Measurements from ENCODE around the gene RPL26. TPM values are rescaled to one million over a fixed set of nuclear protein-coding genes. Genes with fewer than 3 reads are reported as not detected.

Gene RPL26
- total and polyA plus RNA-seq, 4 experiments from 2014 or later: 1,274 to 2,878 (median 2,246) TPM

- Histone ChIP-seq H3K4me1 (ENCODE audit: insufficient read depth, low read length) (peaks cover 19% of the 10 kb centered on the region), H3K9me3 (ENCODE audit: control insufficient read depth in 1 of 2, low read length in 2 of 2) (no peaks in the 10 kb centered on the region), H3K4me3 (ENCODE audit: low read length in 2 of 2) (no peak overlapping the region), H3K27ac (ENCODE audit: low read depth, low read length) (no peak overlapping the region), H3K27me3 (ENCODE audit: insufficient read depth, low read length) (no peaks in the 10 kb centered on the region), H3K36me3 (ENCODE audit: insufficient read depth, low read length) (no peaks in the 10 kb centered on the region)
- no peak overlapping the region for H3K4me3 Mint-ChIP-seq
- no peaks in the 10 kb centered on the region for H3K9me3 Mint-ChIP-seq
- H3K27me3 Mint-ChIP-seq: peaks cover 3 to 4% of the 10 kb centered on the region in 2 donors
- H3K36me3 Mint-ChIP-seq: no peaks in the 10 kb centered on the region
- intact Hi-C loops (cut with micrococcal nuclease): no loop called here
- no peak for DNase-seq
- CTCF ChIA-PET (ENCODE audit: partially characterized antibody): interaction anchor here (0.7 to 2.7 kb wide), 3 partner anchors 8 to 18 kb away, joined by 3 to 13 read pairs (median 3); no protein-coding TSS in a partner anchor
- peak overlapping the region in 1 of 7 donors; percentile 30 for H3K27ac Mint-ChIP-seq
- H3K4me1 Mint-ChIP-seq: peaks cover 13 to 28% (median 14%) of the 10 kb centered on the region in 4 donors
- POLR2A ChIA-PET (ENCODE audit: partially characterized antibody): no interaction called here
Observed at GRCh38 chr17:8391711-8392110, 8.7 kb upstream of the RPL26 start.

- H3K27me3 Mint-ChIP-seq: no peaks in the 10 kb centered on the region
- ChIA-PET CTCF (ENCODE audit: partially characterized antibody) (interaction anchor here (2.0 kb wide), 1 partner anchor 11 kb away, joined by 8 read pairs; the partner anchor contains the start of gene KRABD2), POLR2A (ENCODE audit: partially characterized antibody) (interaction anchor here (1.1 kb wide), 1 partner anchor 294 kb away, joined by 3 read pairs; no protein-coding TSS in a partner anchor)
- peak overlapping the region in 1 of 8 donors; percentile 1 for H3K4me3 Mint-ChIP-seq
- H3K4me3 ChIP-seq (ENCODE audit: low read length in 2 of 2): no peak overlapping the region
- H3K9me3 ChIP-seq (ENCODE audit: control insufficient read depth in 1 of 2, low read length in 2 of 2): no peaks in the 10 kb centered on the region
- peaks cover 17% of the 10 kb centered on the region for H3K4me1 ChIP-seq (ENCODE audit: insufficient read depth, low read length)
- H3K9me3 Mint-ChIP-seq: peaks cover 0 to 5% (median 0%) of the 10 kb centered on the region in 8 donors
- H3K27ac Mint-ChIP-seq: peak overlapping the region in 3 of 7 donors; percentile 43 to 80 (median 78)
- H3K27ac ChIP-seq (ENCODE audit: low read depth, low read length): no peak overlapping the region
- peaks cover 13 to 36% (median 20%) of the 10 kb centered on the region in 4 donors for H3K4me1 Mint-ChIP-seq
- H3K36me3 Mint-ChIP-seq: peaks cover 1 to 4% of the 10 kb centered on the region in 2 donors
- H3K27me3 ChIP-seq (ENCODE audit: insufficient read depth, low read length): no peaks in the 10 kb centered on the region
- H3K36me3 ChIP-seq (ENCODE audit: insufficient read depth, low read length): no peaks in the 10 kb centered on the region
- DNase-seq: no peak
- intact Hi-C loops (cut with micrococcal nuclease): no loop called here
Observed at GRCh38 chr17:8387914-8388651, 5.1 kb upstream of the RPL26 start.

GRCh38 chr17:8386841-8387240 is 3.8 kb upstream of the RPL26 start:
- no peaks in the 10 kb centered on the region for H3K27me3 Mint-ChIP-seq
- H3K4me3 Mint-ChIP-seq: peak overlapping the region in 3 of 8 donors; percentile 33 to 50 (median 46)
- Histone ChIP-seq H3K4me1 (ENCODE audit: insufficient read depth, low read length) (peaks cover 20% of the 10 kb centered on the region), H3K36me3 (ENCODE audit: insufficient read depth, low read length) (peaks cover 3% of the 10 kb centered on the region), H3K27ac (ENCODE audit: low read depth, low read length) (no peak overlapping the region), H3K27me3 (ENCODE audit: insufficient read depth, low read length) (no peaks in the 10 kb centered on the region), H3K9me3 (ENCODE audit: control insufficient read depth in 1 of 2, low read length in 2 of 2) (no peaks in the 10 kb centered on the region), H3K4me3 (ENCODE audit: low read length in 2 of 2) (no peak overlapping the region)
- H3K27ac Mint-ChIP-seq: peak overlapping the region in 2 of 7 donors; percentile 75 to 89
- peaks cover 0 to 7% (median 0%) of the 10 kb centered on the region in 8 donors for H3K9me3 Mint-ChIP-seq
- no peak for DNase-seq
- ChIA-PET POLR2A (ENCODE audit: partially characterized antibody) (interaction anchor here (0.5 to 1.1 kb wide), 3 partner anchors 10 to 292 kb away, joined by 3 to 5 read pairs (median 3); partner anchors contain the start of gene KRABD2), CTCF (ENCODE audit: partially characterized antibody) (interaction anchor here (1.0 to 2.0 kb wide), 3 partner anchors 10 to 359 kb away, joined by 3 to 8 read pairs (median 8); partner anchors contain the start of gene KRABD2)
- H3K36me3 Mint-ChIP-seq: peaks cover 10 to 17% of the 10 kb centered on the region in 2 donors
- H3K4me1 Mint-ChIP-seq: peaks cover 18 to 48% (median 28%) of the 10 kb centered on the region in 4 donors
- intact Hi-C loops (cut with micrococcal nuclease): no loop called here

GRCh38 chr17:8384801-8385378 is 1.9 kb upstream of the RPL26 start:
- H3K4me3 ChIP-seq (ENCODE audit: low read length in 2 of 2): no peak overlapping the region
- Mint-ChIP-seq H3K9me3 (peaks cover 0 to 7% (median 0%) of the 10 kb centered on the region in 8 donors), H3K27me3 (no peaks in the 10 kb centered on the region), H3K27ac (peak overlapping the region in 6 of 7 donors; percentile 29 to 97 (median 78)), H3K4me3 (peak overlapping the region; percentile 89 to 98 (median 96)), H3K4me1 (peaks cover 28 to 68% (median 41%) of the 10 kb centered on the region in 4 donors), H3K36me3 (peaks cover 23 to 33% of the 10 kb centered on the region in 2 donors)
- ChIA-PET POLR2A (ENCODE audit: partially characterized antibody) (no interaction called here), CTCF (ENCODE audit: partially characterized antibody) (interaction anchor here (2.0 kb wide), 1 partner anchor 361 kb away, joined by 8 read pairs; no protein-coding TSS in a partner anchor)
- H3K27ac ChIP-seq (ENCODE audit: low read depth, low read length): no peak overlapping the region
- no peaks in the 10 kb centered on the region for H3K9me3 ChIP-seq (ENCODE audit: control insufficient read depth in 1 of 2, low read length in 2 of 2)
- peaks cover 22% of the 10 kb centered on the region for H3K36me3 ChIP-seq (ENCODE audit: insufficient read depth, low read length)
- no peaks in the 10 kb centered on the region for H3K27me3 ChIP-seq (ENCODE audit: insufficient read depth, low read length)
- H3K4me1 ChIP-seq (ENCODE audit: insufficient read depth, low read length): peaks cover 40% of the 10 kb centered on the region
- intact Hi-C loops (cut with micrococcal nuclease): loop anchor here (5.0 kb wide), 1 partner anchor 163 kb away; no protein-coding TSS in a partner anchor
- DNase-seq: no peak

DNA sequence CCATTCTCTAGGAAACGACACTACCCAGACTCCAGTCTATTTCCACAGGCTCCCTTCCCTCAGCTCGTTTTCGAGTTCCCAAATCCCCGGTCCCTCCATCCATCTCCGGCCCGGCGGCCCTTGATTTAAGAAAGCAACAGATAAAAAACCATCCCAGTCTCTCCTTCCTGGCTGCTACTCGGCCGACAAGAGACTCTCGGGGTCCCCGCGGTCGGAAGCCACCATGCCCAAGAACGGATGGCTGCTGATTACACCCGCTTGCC is 182 bp downstream of the RPL26 start:
- H3K27me3 ChIP-seq (ENCODE audit: insufficient read depth, low read length): no peaks in the 10 kb centered on the region
- H3K27ac ChIP-seq (ENCODE audit: low read depth, low read length): peak overlapping the region; percentile 77
- H3K4me3 Mint-ChIP-seq: peak overlapping the region; percentile 95 to 99 (median 97)
- intact Hi-C loops (cut with micrococcal nuclease): loop anchor here (1.0 to 5.0 kb wide), 7 partner anchors 52 to 615 kb away; partner anchors contain the start of genes ALOXE3, CNTROB and NDEL1
- H3K4me1 ChIP-seq (ENCODE audit: insufficient read depth, low read length): peaks cover 49% of the 10 kb centered on the region
- ChIA-PET CTCF (ENCODE audit: partially characterized antibody) (interaction anchor here (3.0 kb wide), 1 partner anchor 363 kb away, joined by 21 read pairs; no protein-coding TSS in a partner anchor), POLR2A (ENCODE audit: partially characterized antibody) (interaction anchor here (1.1 to 1.6 kb wide), 8 partner anchors 12 to 517 kb away, joined by 3 to 7 read pairs (median 4); partner anchors contain the start of genes CTC1, NDEL1, RANGRF and RNF222)
- peak overlapping the region; percentile 74 to 95 for H3K4me3 ChIP-seq (ENCODE audit: low read length in 2 of 2)
- peaks cover 0 to 7% (median 0%) of the 10 kb centered on the region in 8 donors for H3K9me3 Mint-ChIP-seq
- no peaks in the 10 kb centered on the region for H3K27me3 Mint-ChIP-seq
- DNase-seq: no peak
- H3K27ac Mint-ChIP-seq: peak overlapping the region; percentile 94 to 97 (median 96)
- peaks cover 41% of the 10 kb centered on the region for H3K36me3 ChIP-seq (ENCODE audit: insufficient read depth, low read length)
- H3K9me3 ChIP-seq (ENCODE audit: control insufficient read depth in 1 of 2, low read length in 2 of 2): no peaks in the 10 kb centered on the region
- H3K36me3 Mint-ChIP-seq: peaks cover 43 to 53% of the 10 kb centered on the region in 2 donors
- H3K4me1 Mint-ChIP-seq: peaks cover 35 to 81% (median 55%) of the 10 kb centered on the region in 4 donors

- peak overlapping the region; percentile 95 to 99 (median 97) for H3K4me3 Mint-ChIP-seq
- peaks cover 48 to 58% of the 10 kb centered on the region in 2 donors for H3K36me3 Mint-ChIP-seq
- H3K27ac ChIP-seq (ENCODE audit: low read depth, low read length): peak overlapping the region; percentile 77
- peaks cover 33 to 81% (median 56%) of the 10 kb centered on the region in 4 donors for H3K4me1 Mint-ChIP-seq
- intact Hi-C loops (cut with micrococcal nuclease): loop anchor here (2.0 to 5.0 kb wide), 4 partner anchors 160 to 449 kb away; partner anchors contain the start of genes ALOXE3 and CNTROB
- no peaks in the 10 kb centered on the region for H3K27me3 Mint-ChIP-seq
- no peaks in the 10 kb centered on the region for H3K27me3 ChIP-seq (ENCODE audit: insufficient read depth, low read length)
- peak in 1 of 5 donors; percentile 22 for DNase-seq
- CTCF ChIA-PET (ENCODE audit: partially characterized antibody): interaction anchor here (3.0 kb wide), 1 partner anchor 364 kb away, joined by 21 read pairs; no protein-coding TSS in a partner anchor
- no peaks in the 10 kb centered on the region for H3K9me3 ChIP-seq (ENCODE audit: control insufficient read depth in 1 of 2, low read length in 2 of 2)
- H3K4me3 ChIP-seq (ENCODE audit: low read length in 2 of 2): peak overlapping the region; percentile 74 to 95
- H3K27ac Mint-ChIP-seq: peak overlapping the region; percentile 94 to 97 (median 96)
- POLR2A ChIA-PET (ENCODE audit: partially characterized antibody): interaction anchor here (0.6 to 1.6 kb wide), 11 partner anchors 12 to 586 kb away, joined by 3 to 7 read pairs (median 3); partner anchors contain the start of genes CTC1, NDEL1, RANGRF and RNF222
- H3K9me3 Mint-ChIP-seq: peaks cover 0 to 7% (median 0%) of the 10 kb centered on the region in 8 donors
- peaks cover 47% of the 10 kb centered on the region for H3K36me3 ChIP-seq (ENCODE audit: insufficient read depth, low read length)
- H3K4me1 ChIP-seq (ENCODE audit: insufficient read depth, low read length): peaks cover 49% of the 10 kb centered on the region
Observed at GRCh38 chr17:8382052-8382879, 727 bp downstream of the RPL26 start.
